ENCODE results near the gene CMBL.
"Not testable (repeated sequence)": the region's sequence is repeated elsewhere in the genome, so short reads cannot be mapped to it uniquely, and the experiment has no call there.

CMBL gene
- total RNA-seq: 0.05 to 0.74 reads per million in 2 donors

DNA sequence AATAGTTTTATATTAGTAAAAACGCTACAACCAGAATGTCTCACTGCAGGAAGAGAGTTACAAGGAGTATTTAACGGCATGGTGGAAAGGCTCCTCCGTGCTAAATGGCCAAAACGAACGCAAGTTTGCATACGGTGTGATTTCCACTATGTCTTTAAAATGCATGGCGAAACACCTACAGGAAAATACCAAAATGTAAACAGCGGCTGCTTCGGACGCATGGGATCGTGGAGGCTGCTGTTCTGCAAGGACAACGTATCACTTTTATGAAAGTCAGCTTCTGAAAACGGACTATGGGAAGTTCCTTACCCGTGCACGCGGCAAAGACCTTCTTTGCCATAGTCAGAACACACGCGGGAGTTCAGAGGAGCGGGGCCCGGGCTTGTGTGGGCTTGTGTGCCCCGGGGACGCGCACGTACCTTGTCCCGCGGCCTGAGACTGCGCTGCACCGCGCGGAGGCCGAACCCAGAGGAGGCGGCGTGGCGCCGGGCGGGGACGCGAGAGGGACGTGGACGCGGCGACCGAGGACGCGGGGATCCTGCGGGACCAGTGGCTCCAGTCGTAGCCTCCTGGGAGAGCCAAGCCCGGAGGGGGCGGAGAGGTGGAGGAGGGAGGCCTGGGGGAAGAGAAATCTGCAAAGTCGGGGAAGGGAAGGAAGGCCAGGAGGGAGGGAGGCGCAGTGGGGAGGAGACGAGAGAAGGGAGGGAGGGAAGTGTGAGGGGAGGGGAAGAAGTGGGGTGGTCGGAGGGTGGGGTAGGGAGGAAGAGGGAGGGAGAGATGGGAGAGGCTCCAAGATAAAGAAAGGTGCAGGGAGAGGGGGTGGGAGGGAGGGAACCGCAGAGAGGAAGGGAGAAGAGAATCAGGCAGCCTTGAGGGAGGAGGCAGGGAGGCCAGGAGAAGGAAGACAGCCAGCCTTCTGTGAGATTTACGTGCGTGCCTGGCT, at the start of gene CMBL:
CMBL (minus strand) TSS at position 697 of the 943 bp plus-strand sequence. CDS start 17,140 bp downstream, outside the sequence.
- DNase-seq: peak; percentile 10

DNA sequence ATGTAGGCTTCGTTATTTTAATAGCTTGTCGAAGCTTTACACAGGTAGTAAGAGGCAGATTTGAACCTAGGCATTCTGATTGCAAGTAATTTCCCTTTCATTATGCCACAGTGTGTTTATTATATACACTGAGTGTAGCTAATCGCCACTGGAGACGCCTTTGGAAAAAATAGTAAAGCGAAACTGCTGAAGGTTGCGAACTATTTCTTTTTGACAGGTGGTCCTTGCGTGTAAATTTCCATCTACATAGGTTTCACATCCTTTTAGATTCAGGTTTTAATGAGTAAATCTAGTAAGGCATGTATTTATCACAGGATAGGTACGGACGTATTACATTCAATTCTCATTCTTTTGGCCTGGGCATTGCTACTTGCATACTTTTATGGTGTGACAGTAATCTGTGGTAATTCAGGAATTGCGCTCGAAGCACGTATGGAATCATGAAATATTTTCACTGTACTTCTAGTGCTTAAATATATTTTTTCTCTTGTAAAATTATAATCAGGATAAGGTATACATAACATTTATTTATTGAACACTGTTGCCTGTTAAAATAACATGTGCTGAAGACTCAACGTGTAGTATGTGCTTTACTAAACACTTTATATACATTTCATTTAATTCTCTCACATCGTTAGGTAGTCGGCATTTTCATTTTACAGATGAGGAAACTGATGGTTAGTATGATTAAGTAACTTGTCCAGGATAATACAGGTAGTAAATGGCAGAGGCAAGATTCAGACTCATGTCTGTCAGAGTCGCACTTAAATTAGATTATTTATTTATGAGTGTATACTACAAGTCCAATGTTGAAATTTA, 47.6 kb upstream of the CMBL start:
- no peak for DNase-seq

DNA sequence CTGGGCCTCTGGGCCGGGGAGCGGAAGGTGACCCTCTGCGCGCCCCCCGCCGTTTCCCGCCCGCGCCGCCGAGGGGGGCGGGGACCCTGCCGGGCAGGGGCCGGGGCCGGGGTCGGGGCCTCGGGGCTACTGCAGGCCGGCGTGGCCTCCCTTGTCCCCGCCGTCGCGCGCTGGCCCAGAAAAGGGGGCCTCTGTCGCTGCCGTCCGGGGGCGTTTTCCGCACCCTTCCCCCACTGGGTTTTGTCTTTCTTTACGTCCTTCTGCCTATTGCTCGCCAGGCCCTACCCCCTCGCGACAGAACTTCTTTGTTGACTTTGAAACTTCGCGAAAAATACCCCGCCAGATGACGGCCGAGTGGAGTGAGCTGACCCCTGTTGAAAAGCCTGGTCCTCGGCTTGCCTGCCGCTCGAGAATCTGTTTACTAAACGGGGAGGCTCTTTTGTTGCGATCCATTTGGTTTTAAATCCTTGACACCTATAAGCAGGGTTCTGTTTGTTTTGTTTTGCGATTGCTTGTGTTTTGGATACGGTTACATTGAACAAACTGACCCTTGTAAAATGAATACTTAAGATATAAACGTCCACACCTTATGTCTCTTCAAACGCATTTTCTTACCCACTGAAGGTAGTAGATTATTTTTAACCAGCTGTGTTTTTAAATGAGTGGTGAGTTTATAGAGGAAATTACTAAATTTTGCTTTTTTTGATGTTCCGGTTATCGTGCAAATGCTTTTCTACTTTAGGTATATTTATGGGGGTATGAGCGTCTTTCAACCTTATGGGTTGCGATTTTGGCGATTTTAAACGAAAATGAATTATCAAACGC, 46.6 kb upstream of the CMBL start:
- DNase-seq: no peak

DNA sequence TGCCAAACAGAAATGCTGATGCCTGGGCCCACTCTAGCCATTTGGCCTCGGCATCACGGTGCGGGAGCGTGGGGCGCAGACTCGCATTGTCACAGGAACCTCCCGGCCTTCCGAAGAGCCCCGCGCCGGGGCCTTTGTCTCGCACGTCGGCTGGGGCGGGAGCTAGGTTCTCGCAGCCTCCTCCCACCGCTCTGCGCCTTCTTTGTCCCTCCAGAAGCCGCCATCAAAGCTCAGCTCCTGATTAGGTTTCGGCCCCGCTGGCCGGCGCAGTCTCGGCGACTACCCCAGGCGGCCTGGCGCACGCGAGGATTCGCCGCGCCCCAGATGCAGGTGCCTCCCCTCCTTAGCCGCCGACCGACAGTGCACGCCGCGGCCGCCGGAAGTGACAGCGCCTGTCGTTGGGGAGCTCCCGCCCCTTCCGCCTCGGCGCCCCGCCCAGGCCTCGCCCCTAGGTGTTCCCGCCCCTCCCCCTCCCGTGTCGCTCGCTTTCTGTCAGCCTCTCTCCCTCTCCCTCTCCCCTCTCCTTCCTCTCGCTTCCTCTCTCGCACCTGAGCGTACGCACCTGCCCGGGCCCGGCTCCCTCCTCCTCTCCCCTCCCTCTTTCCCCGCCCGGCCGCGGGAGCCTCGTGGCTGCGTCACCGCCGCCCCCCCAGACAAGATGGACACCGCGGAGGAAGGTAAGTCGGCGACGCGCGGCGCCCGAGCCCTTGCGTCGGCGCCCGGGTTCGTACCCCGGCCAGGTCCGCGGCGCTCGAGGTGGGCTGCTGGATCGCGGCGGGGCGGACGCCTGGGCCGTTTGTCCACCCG, 45.7 kb upstream of the CMBL start, which contains the start of gene MARCHF6:
MARCHF6 (plus strand) TSS at position 455 of the 807 bp plus-strand sequence; CDS start at position 659, 204 bp downstream.
- DNase-seq: peak; percentile 92

DNA sequence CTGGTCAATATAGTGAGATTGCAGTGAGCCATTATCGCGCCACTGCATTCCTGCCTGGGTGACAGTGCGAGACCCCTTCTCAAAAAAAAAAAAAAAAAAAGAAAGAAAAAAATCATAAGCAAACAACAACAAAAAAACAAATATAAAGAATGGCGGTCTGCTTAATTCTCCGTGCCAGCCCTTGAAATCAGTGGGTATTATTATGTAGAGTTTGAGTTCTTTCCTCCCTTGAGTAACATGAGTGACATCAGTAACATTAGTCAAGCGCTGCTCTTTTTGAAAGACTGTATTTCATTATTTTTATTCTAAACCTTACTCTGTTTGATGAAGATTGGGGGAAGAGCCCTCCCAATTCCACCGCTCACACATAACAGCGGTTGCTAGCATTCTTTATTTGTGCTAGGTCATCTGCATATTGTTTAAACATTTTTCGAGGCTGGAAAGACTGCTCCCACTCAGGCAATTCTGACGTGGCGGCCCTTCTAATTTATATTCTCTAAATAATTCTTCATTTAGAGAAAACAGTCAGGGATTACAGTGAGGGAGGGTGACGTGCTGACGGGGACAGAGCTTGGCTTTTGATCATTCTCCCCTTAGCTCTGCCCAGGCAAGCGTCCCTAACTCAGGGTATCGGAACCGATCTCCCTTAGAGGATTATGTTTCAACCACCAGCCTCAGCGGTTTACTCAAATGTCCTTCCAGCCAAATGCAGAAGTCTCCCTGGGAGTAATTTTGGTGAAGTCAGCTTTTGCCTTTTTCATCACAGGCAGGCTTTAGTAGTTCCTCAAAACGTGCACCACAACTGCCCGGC, 44.9 kb upstream of the CMBL start:
- DNase-seq: no peak

DNA sequence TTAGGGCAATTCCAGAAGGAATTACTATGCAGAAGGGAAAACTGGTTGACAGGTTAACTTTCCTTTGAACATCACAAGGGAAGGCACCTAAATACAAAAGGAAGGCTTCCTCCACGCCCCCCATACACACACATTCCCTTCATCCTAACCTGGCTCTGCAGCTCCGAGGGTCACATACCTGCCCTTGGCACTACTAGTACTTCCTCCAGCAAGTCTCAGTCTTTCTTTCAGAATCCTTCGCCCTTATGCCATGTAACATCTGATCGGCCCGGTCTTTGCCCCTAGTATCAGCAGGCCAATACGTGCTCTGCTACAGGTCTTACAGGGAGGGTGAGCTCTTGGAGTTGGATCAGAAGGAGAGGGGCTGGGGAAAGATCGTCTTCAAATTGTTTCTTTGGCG, 44.2 kb upstream of the CMBL start:
- no peak for DNase-seq

DNA sequence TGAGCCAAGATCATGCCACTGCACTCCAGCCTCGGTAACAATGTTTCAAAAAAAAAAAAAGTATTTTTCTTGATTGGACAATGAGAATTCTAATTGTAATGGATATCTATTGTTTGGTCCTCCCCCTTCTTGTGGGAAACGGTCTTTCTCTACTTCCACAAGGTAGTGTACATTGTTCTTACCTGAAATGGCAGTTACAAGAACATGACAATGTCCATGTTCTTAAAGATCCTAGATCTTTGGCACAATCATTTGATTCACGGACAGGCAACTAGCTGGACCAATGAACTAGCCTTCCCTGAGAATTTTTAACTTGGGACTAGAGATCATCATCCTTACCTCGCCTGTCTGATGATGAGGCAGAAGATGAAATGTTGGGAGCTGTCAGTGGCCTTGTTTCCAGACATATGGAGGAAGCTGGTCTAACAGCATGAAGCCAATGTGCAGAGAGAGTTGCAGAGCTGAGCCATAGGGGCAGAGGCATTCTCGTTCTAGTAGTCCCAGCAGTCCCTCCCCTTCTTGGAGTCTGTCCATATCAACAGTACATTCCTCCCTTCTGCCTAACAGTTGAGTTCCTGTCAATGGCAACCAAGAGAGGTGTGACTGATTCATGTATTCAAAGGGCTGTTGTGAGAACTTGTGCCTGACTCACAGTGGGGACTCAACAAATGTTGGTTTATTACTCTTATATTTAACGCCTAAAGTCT, 43.6 kb upstream of the CMBL start:
- DNase-seq: no peak

DNA sequence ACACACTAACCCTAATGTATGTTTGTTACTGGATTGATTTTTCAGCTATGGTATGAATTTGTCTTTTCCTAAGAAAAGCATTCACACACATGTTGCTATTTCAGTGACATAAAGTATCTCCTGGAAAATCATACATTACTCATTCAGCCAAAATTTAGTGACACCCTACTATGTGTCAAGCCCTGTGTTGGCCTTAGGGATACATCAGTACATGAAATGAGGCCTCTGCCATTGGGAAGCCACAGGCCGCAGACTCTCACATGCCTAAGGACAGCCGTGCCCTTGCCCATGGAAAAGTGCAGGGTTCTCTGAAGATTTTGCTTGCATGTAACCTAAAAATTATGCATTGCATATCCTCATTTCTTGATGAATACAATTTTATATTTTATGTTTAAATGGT, 40.6 kb upstream of the CMBL start:
- DNase-seq: no peak

DNA sequence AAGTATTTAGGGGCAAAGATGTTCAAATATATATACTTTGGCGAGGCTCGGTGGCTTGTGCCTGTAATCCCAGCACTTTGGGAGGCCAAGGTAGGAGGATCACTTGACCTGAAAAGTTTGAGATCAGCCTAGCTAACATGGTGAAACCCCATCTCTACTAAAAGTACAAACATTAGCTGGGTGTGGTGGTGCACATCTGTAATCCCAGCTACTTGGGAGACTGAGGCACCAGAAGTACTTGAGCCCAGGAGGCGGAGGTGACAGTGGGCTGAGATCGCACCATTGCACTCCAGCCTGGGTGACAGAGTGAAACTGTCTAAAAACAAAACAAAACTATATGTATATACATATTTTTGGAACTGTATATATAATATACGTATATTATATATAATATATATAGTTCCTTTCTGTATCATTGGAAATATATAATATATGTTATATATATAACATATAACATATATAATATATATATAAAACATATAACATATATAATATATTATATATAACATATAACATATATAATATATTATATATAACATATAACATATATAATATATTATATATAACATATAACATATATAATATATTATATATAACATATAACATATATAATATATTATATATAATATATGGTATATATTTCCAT, 36.9 kb upstream of the CMBL start:
- DNase-seq: not testable (repeated sequence)

DNA sequence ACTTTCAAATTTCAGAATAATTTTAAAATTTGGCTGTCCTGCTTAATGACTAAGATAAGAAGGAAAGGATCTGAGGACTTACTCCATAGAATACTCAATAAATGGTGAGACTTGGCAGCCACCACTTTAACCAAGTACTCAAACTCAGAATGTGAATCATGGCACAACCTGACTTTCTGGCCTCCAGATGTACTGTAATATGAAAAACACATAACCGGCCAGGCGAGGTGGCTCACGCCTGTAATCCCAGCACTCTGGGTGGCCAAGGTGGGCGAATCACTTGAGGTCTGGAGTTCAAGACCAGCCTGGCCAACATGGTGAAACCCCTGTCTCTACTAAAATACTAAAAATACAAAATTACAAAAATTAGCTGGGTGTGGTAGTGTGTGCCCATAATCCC, 35.8 kb upstream of the CMBL start:
- DNase-seq: no peak

DNA sequence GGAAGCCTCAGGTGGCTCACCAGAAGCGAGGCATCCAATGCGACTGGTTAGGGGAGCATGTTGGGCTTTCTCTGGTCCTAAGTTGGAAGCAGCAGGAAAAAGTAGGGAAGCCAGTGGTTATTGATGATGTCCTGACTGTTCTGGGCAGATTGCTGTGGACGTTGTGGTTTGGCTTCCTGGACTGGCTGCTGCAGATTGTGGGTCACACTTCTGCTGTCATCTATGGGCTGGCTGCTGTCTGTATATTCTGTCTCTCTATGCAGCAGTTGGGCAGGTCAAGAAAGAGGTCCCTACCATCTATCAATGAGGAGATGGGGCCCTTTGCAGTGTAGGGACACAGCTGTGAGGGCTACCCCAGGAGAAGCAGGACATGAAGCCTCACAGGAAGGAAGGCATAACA, 32.3 kb upstream of the CMBL start:
- DNase-seq: no peak

DNA sequence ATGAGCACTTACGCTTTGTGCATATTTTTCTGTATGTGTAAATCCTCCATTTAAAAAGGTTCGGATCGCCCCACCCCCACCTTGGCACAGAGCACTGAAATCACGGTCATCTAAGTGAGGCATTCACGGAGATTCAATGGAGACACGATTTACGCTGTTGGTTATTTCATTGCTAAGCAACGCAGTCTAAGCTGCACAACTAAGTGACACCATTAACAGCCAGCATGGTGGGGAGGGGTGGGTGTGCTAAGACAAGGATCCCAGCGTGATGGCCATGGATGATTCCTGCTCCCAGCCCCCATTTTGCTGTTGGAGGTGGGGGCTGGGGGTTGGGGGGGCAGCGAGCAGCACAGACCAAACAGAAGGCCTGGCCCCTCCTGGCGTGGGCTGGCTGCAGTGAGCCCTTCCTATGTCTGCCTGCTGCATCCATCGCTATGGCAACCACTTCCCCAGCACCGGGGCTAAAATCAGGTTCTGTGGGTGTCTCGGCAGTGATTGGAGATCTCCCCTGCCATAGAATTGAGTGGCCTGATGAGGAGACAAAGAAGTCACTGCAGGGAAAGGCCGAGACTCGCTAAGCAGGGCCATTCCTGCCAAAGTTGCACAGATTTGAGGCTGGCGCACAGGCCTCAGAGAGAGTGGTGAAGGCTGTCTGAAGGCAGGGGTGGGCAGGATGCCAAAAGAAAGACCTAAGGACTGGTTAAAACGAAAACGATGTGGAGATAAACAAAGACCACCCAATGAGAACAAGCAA, 31.5 kb upstream of the CMBL start:
- DNase-seq: no peak

DNA sequence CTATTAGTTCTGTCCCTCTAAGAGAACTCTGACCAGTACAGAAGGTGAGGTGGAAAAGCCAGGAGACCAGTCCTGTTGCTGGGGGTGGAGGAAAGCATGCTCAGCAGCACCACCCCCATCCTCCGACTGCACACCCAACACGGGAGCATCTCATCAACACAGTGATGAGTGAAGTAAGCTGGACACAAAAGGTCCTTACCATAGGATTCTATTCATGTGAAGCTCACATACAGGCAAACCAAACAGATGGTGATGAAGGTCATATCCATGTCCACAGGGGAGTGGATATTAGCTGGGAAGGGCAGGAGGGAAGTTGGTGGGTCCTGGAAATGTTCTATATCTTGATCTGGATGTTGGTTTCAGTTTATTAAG, 31.0 kb upstream of the CMBL start:
- no peak for DNase-seq

DNA sequence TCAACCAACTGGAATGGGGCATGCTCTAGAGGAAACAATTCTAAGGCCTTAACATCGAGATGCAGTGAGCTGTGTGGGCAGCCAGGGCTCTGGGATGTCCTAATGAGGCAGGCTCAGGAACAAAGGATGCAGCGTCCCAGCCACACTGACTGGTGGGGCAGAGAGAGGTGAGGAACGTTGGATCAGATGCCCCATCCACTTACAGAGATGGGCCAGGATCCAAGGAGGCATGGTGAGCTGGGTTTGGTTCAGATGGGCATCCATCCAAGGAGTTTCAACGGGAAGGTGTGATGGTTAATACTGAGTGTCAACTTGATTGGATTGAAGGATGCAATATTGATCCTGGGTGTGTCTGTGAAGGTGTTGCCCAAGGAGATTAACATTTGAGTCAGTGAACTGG, 30.3 kb upstream of the CMBL start:
- DNase-seq: no peak

DNA sequence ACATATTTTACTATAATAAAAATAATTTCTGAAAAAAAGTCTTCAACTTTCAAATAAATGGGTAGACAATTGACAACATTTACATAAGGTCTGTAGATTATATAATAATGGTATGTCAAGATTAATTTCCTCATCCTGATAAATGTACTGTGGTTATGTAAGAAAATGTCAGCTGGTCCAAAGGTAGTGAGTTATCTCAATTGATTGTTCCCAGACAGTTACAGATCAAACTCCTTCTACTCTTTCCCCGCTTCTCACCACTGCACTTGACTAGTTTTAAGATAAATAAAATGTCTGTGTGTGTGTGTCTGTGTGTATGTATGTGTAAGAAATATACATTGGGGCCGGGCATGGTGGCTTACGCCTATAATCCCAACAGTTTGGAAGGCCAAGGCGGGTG, 29.4 kb upstream of the CMBL start:
- no peak for DNase-seq

DNA sequence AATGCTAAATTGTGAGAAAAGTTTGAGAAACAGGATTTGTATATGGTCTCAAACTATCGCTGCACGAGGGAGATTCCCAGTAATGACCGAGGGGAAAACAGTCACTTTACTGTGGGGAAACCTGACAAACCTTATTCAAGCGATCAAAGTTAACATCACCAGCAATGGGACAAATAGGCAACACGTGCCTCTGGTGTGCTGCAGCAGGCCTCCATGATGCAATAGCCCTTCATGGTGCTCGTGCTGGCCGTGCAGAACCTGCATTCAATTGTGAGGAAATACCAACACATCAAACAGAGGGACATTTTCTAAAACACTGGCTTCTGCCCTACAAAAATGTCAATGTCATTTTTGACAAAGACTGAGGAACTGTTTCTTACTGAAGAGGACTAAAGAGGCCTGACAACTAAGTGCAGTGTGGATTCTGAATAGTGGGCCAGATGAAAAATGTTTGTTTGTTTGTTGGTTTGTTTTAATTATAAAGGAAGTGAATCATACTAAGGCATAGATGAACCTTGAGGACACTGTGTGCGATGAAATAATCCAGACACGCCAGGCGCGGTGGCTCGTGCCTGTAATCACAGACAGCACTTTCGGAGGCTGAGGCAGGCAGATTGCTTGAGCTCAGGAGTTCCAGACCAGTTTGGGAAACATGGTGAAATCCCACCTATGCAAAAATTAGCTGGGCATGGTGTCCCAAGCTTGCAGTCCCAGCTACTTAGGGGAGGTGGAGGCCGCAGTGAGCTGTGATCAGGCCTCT, 28.2 kb upstream of the CMBL start:
- DNase-seq: no peak

DNA sequence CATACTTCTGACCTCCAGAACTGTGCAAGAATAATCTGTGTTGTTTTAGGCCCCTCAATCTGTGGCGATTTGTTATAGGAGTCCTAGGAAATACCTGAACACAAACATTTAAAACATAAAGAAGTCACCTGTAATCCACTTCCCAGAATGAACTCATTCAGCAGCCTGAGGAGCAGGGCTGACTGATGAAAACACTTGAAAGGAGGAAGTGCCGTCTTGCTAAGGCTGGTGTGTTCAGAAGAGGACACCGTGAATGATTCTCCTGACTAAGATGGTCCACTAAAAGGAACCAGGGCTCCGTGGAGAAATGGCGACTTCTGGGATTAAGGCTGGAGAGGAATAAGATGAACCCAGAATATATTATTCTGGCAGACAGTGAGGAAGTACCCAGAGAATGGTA, 27.1 kb upstream of the CMBL start:
- no peak for DNase-seq
